H1 (cell line): ENCODE data around the gene PGRMC1. TPM values are rescaled to one million over a fixed set of nuclear protein-coding genes. Genes with fewer than 3 reads are reported as not detected.

ENCODE experiments used
- E2F6 ChIP-seq: IDR thresholded peaks from 2 replicates; pipeline ENCODE4 v1.6.1; 2012; ENCODE audit warnings: inconsistent platforms
- SUZ12 ChIP-seq: fragments of 200-600 bp; sonication (generic); IDR thresholded peaks from 2 replicates; pipeline ENCODE4 v1.6.1; 2012; ENCODE audit warnings: mild to moderate bottlenecking, inconsistent platforms, low read length, moderate library complexity, mixed read lengths
- polyA plus RNA-seq, 7 experiments: library from polyadenylated mRNA; depleted of rRNA in 3 of 7; stranded (reverse) in 5 of 7; unstranded in 2 of 7; fragments of >200 nt in 5 of 7; fragments of 200-250 nt in 2 of 7; gene quantifications; 1 replicate in 5 of 7; 2 replicates in 1 of 7; 4 replicates in 1 of 7; pipeline versions ENCODE4 v1.2.1 to v1.2.3, GENCODE V29; 2011 to 2013; ENCODE audit warnings: missing spikeins in 2 of 7, mixed read lengths in 2 of 7
- total RNA-seq: library from RNA; stranded (reverse); fragmentation: NEBNext Ultra II Directional; extraction: Animal tissue kit (Norgen Biotek cat#: 25700); gene quantifications from 2 replicates; pipeline ENCODE4 v1.2.1, GENCODE V29; 2021

Gene PGRMC1
- total and polyA plus RNA-seq, 2 of the 8 experiments (the other 6 are each of a cell fraction or from before 2014, with no cell fraction given), result 127 to 248 TPM

GRCh38 chrX:119229253-119229615 lies 6.9 kb upstream of the PGRMC1 start (continued):
- no peak for TF ChIP-seq E2F6
- no peak for TF ChIP-seq SUZ12
